Trophoblast cell (in vitro differentiated cells and primary cell): ENCODE measurements around the gene ERC1.
A peak's percentile ranks its signal among the peaks of the same experiment; 100 is the strongest.

Experiments
- DNase-seq, 2 donors: peaks; one replicate each; pipeline ENCODE4 v3.0.0-alpha.2; 2016
- H2AFZ ChIP-seq: 2 replicates; pipeline ENCODE4 v1.6.1; 2013; ENCODE audit warnings: low read length, moderate library complexity, mild to moderate bottlenecking; ENCODE audit not compliant: insufficient read depth, poor library complexity
- H2AK5ac ChIP-seq: 2 replicates; pipeline ENCODE4 v1.6.1; 2013; ENCODE audit warnings: mild to moderate bottlenecking, low read length
- H2BK120ac ChIP-seq: 2 replicates; pipeline ENCODE4 v1.6.1; 2013; ENCODE audit warnings: low read length, mild to moderate bottlenecking, moderate library complexity; ENCODE audit not compliant: insufficient read depth, poor library complexity
- H2BK12ac ChIP-seq: 2 replicates; pipeline ENCODE4 v1.6.1; 2013; ENCODE audit warnings: mild to moderate bottlenecking, low read length, moderate library complexity
- H2BK5ac ChIP-seq: 2 replicates; pipeline ENCODE4 v1.6.1; 2013; ENCODE audit warnings: low read length, low read depth, moderate library complexity, mild to moderate bottlenecking; ENCODE audit not compliant: poor library complexity
- H3K14ac ChIP-seq: 2 replicates; pipeline ENCODE4 v1.6.1; 2013; ENCODE audit warnings: mild to moderate bottlenecking, low read length
- H3K18ac ChIP-seq: 2 replicates; pipeline ENCODE4 v1.6.1; 2013; ENCODE audit warnings: mild to moderate bottlenecking, low read length
- H3K23ac ChIP-seq: 2 replicates; pipeline ENCODE4 v1.6.1; 2013; ENCODE audit warnings: low read length
- H3K27ac ChIP-seq: 2 replicates; pipeline ENCODE4 v1.5.1; 2013; ENCODE audit warnings: low read depth, mild to moderate bottlenecking, inconsistent platforms, low read length, moderate library complexity
- H3K27me3 ChIP-seq: 2 replicates; pipeline ENCODE4 v1.6.1; 2013; ENCODE audit warnings: inconsistent platforms, mild to moderate bottlenecking, low read length, moderate library complexity; ENCODE audit not compliant: insufficient read depth
- H3K36me3 ChIP-seq, 2 experiments: 1 replicate in 1 of 2; 2 replicates in 1 of 2; pipeline ENCODE4 v1.6.1; 2013; ENCODE audit warnings: low read length in 2 of 2, mild to moderate bottlenecking in 2 of 2, moderate library complexity in 1 of 2; ENCODE audit not compliant: insufficient read depth in 2 of 2, control insufficient read depth in 1 of 2
- H3K4ac ChIP-seq: 2 replicates; pipeline ENCODE4 v1.6.1; 2013; ENCODE audit warnings: low read depth, mild to moderate bottlenecking, low read length, moderate library complexity
- H3K4me1 ChIP-seq, 2 experiments: 1 replicate in 1 of 2; 2 replicates in 1 of 2; pipeline ENCODE4 v1.6.1; 2013; ENCODE audit warnings: low read length in 2 of 2, mild to moderate bottlenecking in 2 of 2, moderate library complexity in 1 of 2; ENCODE audit not compliant: insufficient read depth in 2 of 2, control insufficient read depth in 1 of 2
- H3K4me2 ChIP-seq: 2 replicates; pipeline ENCODE4 v1.6.1; 2013; ENCODE audit warnings: inconsistent platforms, mild to moderate bottlenecking, low read length, moderate library complexity
- H3K4me3 ChIP-seq: 2 replicates; pipeline ENCODE4 v1.5.1; 2013; ENCODE audit warnings: mild to moderate bottlenecking, low read depth, low read length, inconsistent platforms
- H3K79me1 ChIP-seq: one replicate; pipeline ENCODE4 v1.6.1; 2013; ENCODE audit warnings: low read length
- H3K79me2 ChIP-seq: 2 replicates; pipeline ENCODE4 v1.6.1; 2013; ENCODE audit warnings: low read length, mild to moderate bottlenecking; ENCODE audit not compliant: control insufficient read depth, insufficient read depth, poor library complexity
- H3K9ac ChIP-seq: 2 replicates; pipeline ENCODE4 v1.6.1; 2013; ENCODE audit warnings: mild to moderate bottlenecking, low read length
- H3K9me3 ChIP-seq: 2 replicates; pipeline ENCODE4 v1.6.1; 2013; ENCODE audit warnings: low read depth, mild to moderate bottlenecking, control low read depth, inconsistent platforms, low read length; ENCODE audit not compliant: insufficient read depth
- H4K12ac ChIP-seq: 2 replicates; pipeline ENCODE4 v1.6.1; 2013; ENCODE audit warnings: low read depth, mild to moderate bottlenecking, low read length, moderate library complexity
- H4K8ac ChIP-seq: 2 replicates; pipeline ENCODE4 v1.6.1; 2013; ENCODE audit warnings: low read depth, mild to moderate bottlenecking, low read length, moderate library complexity
- H4K91ac ChIP-seq: one replicate; pipeline ENCODE4 v1.6.1; 2013; ENCODE audit warnings: low read depth, mild to moderate bottlenecking, low read length, moderate library complexity
- WGBS: extraction: QIAGEN DNeasy Blood & Tissue Kit; methylation state at CpG from one replicate; pipeline ENCODE4 v1.1.7; 2013; ENCODE audit warnings: missing lambda C conversion rate; ENCODE audit not compliant: insufficient read length, insufficient coverage; ENCODE audit errors: extremely low coverage; 5-methylcytosine and 5-hydroxymethylcytosine counted together

The ERC1 gene

DNA sequence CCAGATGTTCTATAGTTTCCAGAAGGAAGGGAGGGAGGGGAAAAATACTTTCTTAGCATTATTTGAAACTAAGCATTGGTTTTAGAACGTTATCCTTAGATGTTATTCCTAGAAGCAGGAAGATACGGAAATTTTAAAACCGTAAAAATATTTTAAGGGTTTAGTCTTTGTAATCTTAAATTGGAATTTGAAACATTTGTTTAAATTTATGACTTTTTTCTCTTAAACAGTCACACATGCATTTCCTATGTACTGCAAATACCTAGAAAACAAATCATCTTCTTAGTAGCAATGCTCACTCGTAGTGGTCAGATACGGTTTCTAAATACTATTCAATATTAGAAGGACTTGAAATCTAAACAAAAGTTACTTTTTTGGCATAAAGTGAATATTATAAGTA lies 282.0 kb downstream of the ERC1 start:
- H4K91ac ChIP-seq: no peak overlapping the region
- H2AFZ ChIP-seq: no peak overlapping the region
- H3K14ac ChIP-seq: no peak overlapping the region
- no peaks in the 10 kb centered on the region for H3K27me3 ChIP-seq
- no peak overlapping the region for H3K4me2 ChIP-seq
- H4K12ac ChIP-seq: no peak overlapping the region
- H2BK120ac ChIP-seq: no peak overlapping the region
- H3K23ac ChIP-seq: no peak overlapping the region
- no peak overlapping the region for H3K18ac ChIP-seq
- H3K79me1 ChIP-seq: no peaks in the 10 kb centered on the region
- no peak overlapping the region for H2BK12ac ChIP-seq
- no peak overlapping the region for H3K27ac ChIP-seq
- no peaks in the 10 kb centered on the region for H3K4me1 ChIP-seq
- no peaks in the 10 kb centered on the region for H3K79me2 ChIP-seq
- no peak overlapping the region for H2AK5ac ChIP-seq
- H4K8ac ChIP-seq: no peak overlapping the region
- no peak overlapping the region for H3K4ac ChIP-seq
- H3K4me3 ChIP-seq: no peak overlapping the region
- no peaks in the 10 kb centered on the region for H3K9me3 ChIP-seq
- no CpG with 5 or more reads among the region's 5 CpGs for WGBS
- no peak for DNase-seq
- H3K9ac ChIP-seq: no peak overlapping the region
- H2BK5ac ChIP-seq: no peak overlapping the region
- no peaks in the 10 kb centered on the region for H3K36me3 ChIP-seq

DNA sequence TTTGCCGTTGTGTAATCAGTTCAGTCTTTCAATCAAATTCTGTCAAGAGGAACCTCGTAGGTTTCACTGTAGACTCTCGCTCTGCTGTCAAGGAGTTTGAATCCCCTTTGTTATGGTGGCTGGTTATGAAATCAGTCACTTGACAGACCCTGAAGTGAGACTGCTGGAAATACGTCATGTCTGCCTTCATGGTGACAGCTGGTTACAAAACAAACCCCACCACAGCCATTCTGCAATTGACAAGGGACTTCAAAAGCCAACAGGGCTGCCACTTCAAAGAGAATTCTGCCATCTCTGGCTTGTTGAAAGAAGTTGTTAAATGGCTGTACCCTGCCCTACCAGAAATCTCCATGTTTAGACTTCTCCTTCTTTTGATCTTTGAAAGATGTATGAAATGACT lies 286.9 kb downstream of the ERC1 start:
- H3K36me3 ChIP-seq: no peaks in the 10 kb centered on the region

DNA sequence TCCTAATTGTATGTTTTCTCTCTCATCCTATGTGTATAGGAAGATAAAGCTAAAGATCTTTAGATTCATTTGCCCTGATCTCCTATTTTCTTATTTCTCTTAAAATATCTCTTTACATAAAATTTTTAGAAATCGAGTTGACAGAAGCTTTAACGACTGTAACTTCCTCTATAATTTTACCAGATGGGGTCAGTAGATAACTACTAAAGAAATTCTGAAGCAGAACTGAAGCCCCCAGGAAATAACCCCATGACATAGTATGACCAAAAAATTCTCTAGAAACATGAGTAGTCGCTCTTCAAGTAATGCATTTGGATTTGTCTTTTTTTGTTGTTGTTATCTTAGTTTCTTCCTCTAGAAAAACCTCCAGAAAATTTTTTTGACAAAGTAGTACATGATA lies 288.0 kb downstream of the ERC1 start:
- Histone ChIP-seq H2BK12ac (no peak overlapping the region), H4K8ac (no peak overlapping the region), H4K91ac (no peak overlapping the region), H4K12ac (no peak overlapping the region), H3K27me3 (no peaks in the 10 kb centered on the region), H3K18ac (no peak overlapping the region), H3K36me3 (no peaks in the 10 kb centered on the region), H3K23ac (no peak overlapping the region), H3K79me1 (no peaks in the 10 kb centered on the region), H2BK120ac (no peak overlapping the region), H2AK5ac (no peak overlapping the region), H2AFZ (no peak overlapping the region), H3K27ac (no peak overlapping the region), H3K9me3 (no peaks in the 10 kb centered on the region), H3K4me3 (no peak overlapping the region), H3K79me2 (no peaks in the 10 kb centered on the region), H3K14ac (no peak overlapping the region), H3K4me2 (no peak overlapping the region), H3K4ac (no peak overlapping the region), H2BK5ac (no peak overlapping the region), H3K9ac (no peak overlapping the region), H3K4me1 (no peaks in the 10 kb centered on the region)
- WGBS: no CpG with 5 or more reads among the region's 3 CpGs
- DNase-seq: no peak

More for the DNA sequence above, 286.9 kb downstream of the ERC1 start:
- no peak overlapping the region for H3K4ac ChIP-seq
- H2AFZ ChIP-seq: no peak overlapping the region
- H3K79me2 ChIP-seq: no peaks in the 10 kb centered on the region
- no peak overlapping the region for H3K9ac ChIP-seq
- no peak overlapping the region for H3K23ac ChIP-seq
- H3K79me1 ChIP-seq: no peaks in the 10 kb centered on the region
- H2AK5ac ChIP-seq: no peak overlapping the region
- no peak overlapping the region for H3K4me3 ChIP-seq
- H3K4me1 ChIP-seq: no peaks in the 10 kb centered on the region
- no peak overlapping the region for H4K12ac ChIP-seq
- no peak overlapping the region for H4K8ac ChIP-seq
- H2BK5ac ChIP-seq: no peak overlapping the region
- H3K14ac ChIP-seq: no peak overlapping the region
- no CpG with 5 or more reads among the region's 4 CpGs for WGBS
- H2BK12ac ChIP-seq: no peak overlapping the region
- no peak overlapping the region for H3K4me2 ChIP-seq
- no peaks in the 10 kb centered on the region for H3K9me3 ChIP-seq
- no peak overlapping the region for H2BK120ac ChIP-seq
- no peak overlapping the region for H4K91ac ChIP-seq
- no peaks in the 10 kb centered on the region for H3K27me3 ChIP-seq
- DNase-seq: peak in 1 of 2 donors; percentile 13
- no peak overlapping the region for H3K27ac ChIP-seq
- no peak overlapping the region for H3K18ac ChIP-seq

DNA sequence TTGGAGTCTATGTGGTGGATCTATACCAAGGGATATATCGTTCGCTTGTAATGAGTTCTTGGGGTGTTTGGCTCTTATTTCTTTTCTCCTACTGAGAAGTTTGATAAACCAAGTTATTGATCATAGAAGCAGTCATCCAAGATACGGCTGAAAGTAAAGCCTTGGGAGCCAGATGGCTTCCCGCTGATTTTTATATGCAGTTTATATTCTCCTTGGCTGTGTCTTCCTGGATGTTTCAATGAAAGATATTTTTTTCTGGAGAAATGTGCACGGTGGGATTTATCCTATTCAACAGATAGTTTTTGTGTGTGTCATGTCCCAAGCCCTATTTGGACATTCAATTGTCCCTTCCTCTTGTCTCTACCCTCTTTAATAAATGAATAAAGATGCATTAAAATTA lies 289.0 kb downstream of the ERC1 start:
- no peak overlapping the region for H3K18ac ChIP-seq
- H3K27ac ChIP-seq: no peak overlapping the region
- H4K91ac ChIP-seq: no peak overlapping the region
- H3K36me3 ChIP-seq: no peaks in the 10 kb centered on the region
- no peak overlapping the region for H2AK5ac ChIP-seq
- H3K27me3 ChIP-seq: no peaks in the 10 kb centered on the region
- H3K23ac ChIP-seq: no peak overlapping the region
- H2BK120ac ChIP-seq: no peak overlapping the region
- H3K4ac ChIP-seq: no peak overlapping the region
- H3K14ac ChIP-seq: no peak overlapping the region
- H2AFZ ChIP-seq: no peak overlapping the region
- no peaks in the 10 kb centered on the region for H3K4me1 ChIP-seq
- H3K9me3 ChIP-seq: no peaks in the 10 kb centered on the region
- H3K79me2 ChIP-seq: no peaks in the 10 kb centered on the region
- no peak overlapping the region for H3K4me3 ChIP-seq
- no peak overlapping the region for H3K4me2 ChIP-seq
- no peak overlapping the region for H4K12ac ChIP-seq
- no peaks in the 10 kb centered on the region for H3K79me1 ChIP-seq
- H2BK5ac ChIP-seq: no peak overlapping the region
- no CpG with 5 or more reads among the region's 5 CpGs for WGBS
- H2BK12ac ChIP-seq: no peak overlapping the region
- no peak for DNase-seq
- H4K8ac ChIP-seq: no peak overlapping the region
- no peak overlapping the region for H3K9ac ChIP-seq
